K562 (cell line): ENCODE data around the gene OSCAR. TPM values are rescaled to one million over a fixed set of nuclear protein-coding genes. Genes with fewer than 3 reads are reported as not detected.

Experiments used
- ATAC-seq: fragments of 200-7000 bp; cut with Tn5 transposase; 3 replicates; pipeline ENCODE4 v1.9.1; 2020; ENCODE audit warnings: moderate library complexity
- BruUV-seq: library from RNA; stranded (reverse); fragments of 400-500 nt; replicated peaks from 2 replicates; lab custom pipeline; 2021; lab: Mats Ljungman, UMichigan
- CTCF ChIA-PET: fragments of 300-600 bp; formaldehyde crosslinking; extraction: SDS; loops from one replicate; lab custom pipeline; 2021; ENCODE audit warnings: low intra/inter-chr PET ratio; lab: Yijun Ruan, JAX
- POLR2A ChIA-PET: fragments of 300-600, 350-650 bp; sonication (Branson Sonifier 250); formaldehyde crosslinking; extraction: SDS; loops from one replicate; lab custom pipeline; 2021; ENCODE audit warnings: antibody characterized with exemption, inconsistent platforms; lab: Yijun Ruan, JAX
- DNase-seq, 4 experiments: peaks; one replicate each; pipeline versions ENCODE4 v3.0.0 to v3.0.0-alpha.2; 2011 to 2018; ENCODE audit warnings: low spot score in 3 of 4, mixed read lengths in 3 of 4; ENCODE audit errors: extremely low read depth in 1 of 4
- FAIRE-seq: peaks from 2 replicates; lab custom pipeline; 2011; peaks lifted over from hg19 to GRCh38; lab: Jason Lieb, UNC
- H2AFZ ChIP-seq: 2 replicates; pipeline ENCODE4 v1.6.0; 2011; ENCODE audit warnings: low read depth, low read length, control low read depth, inconsistent platforms
- H3K27ac ChIP-seq: fragments of 200-600 bp; 3 replicates; pipeline ENCODE4 v1.8.0; 2011; ENCODE audit warnings: low read depth, mild to moderate bottlenecking, control low read depth, inconsistent platforms, low read length, moderate library complexity, mixed read lengths; ENCODE audit errors: extremely low read depth
- H3K27me3 ChIP-seq, 2 experiments: fragments of 300-600 bp in 1 of 2; 2 replicates in 1 of 2; 3 replicates in 1 of 2; pipeline versions ENCODE4 v1.6.0 to v1.8.0; 2011; ENCODE audit warnings: inconsistent platforms in 2 of 2, low read length in 2 of 2, mild to moderate bottlenecking in 1 of 2, mixed read lengths in 1 of 2, moderate library complexity in 1 of 2; ENCODE audit not compliant: control insufficient read depth in 2 of 2, insufficient read depth in 2 of 2
- H3K36me3 ChIP-seq: fragments of 300-600 bp; 3 replicates; pipeline ENCODE4 v1.8.0; 2011; ENCODE audit warnings: mild to moderate bottlenecking, low read length, inconsistent platforms; ENCODE audit not compliant: control insufficient read depth, insufficient read depth
- H3K4me1 ChIP-seq, 2 experiments: fragments of 200-600 bp in 1 of 2; replicated peaks in 1 of 2; 2 replicates in 1 of 2; 3 replicates in 1 of 2; pipeline versions ENCODE4 v1.5.1 to v1.8.0; 2011; ENCODE audit warnings: inconsistent platforms in 2 of 2, low read length in 2 of 2, mild to moderate bottlenecking in 1 of 2, mixed read lengths in 1 of 2, moderate library complexity in 1 of 2; ENCODE audit not compliant: control insufficient read depth in 2 of 2, insufficient read depth in 2 of 2
- H3K4me2 ChIP-seq: 2 replicates; pipeline ENCODE4 v1.6.1; 2011; ENCODE audit warnings: low read length, control low read depth, inconsistent platforms, mixed read lengths; ENCODE audit not compliant: insufficient read depth
- H3K4me3 ChIP-seq: fragments of 200-600 bp; sonication (generic), shearing (Covaris generic); 2 replicates; pipeline ENCODE4 v1.5.1; 2016; ENCODE audit warnings: control low read depth, inconsistent platforms
- H3K79me2 ChIP-seq: fragments of 200-600 bp; 3 replicates; pipeline ENCODE4 v1.8.0; 2011; ENCODE audit warnings: low read length, inconsistent platforms; ENCODE audit not compliant: control insufficient read depth, insufficient read depth
- H3K9ac ChIP-seq, 2 experiments: 2 replicates each; pipeline versions ENCODE4 v1.6.0 to v1.6.1; 2011; ENCODE audit warnings: low read depth in 2 of 2, low read length in 2 of 2, control low read depth in 1 of 2, inconsistent platforms in 1 of 2, mild to moderate bottlenecking in 1 of 2, mixed read lengths in 1 of 2; ENCODE audit not compliant: insufficient read depth in 1 of 2
- H3K9me1 ChIP-seq: one replicate; pipeline ENCODE4 v1.6.0; 2011; ENCODE audit warnings: inconsistent platforms, mild to moderate bottlenecking, low read length, moderate library complexity; ENCODE audit not compliant: control insufficient read depth, insufficient read depth
- H3K9me3 ChIP-seq: replicated peaks from 2 replicates; pipeline ENCODE4 v1.5.1; 2011; ENCODE audit warnings: low read depth, low read length, inconsistent platforms; ENCODE audit not compliant: control insufficient read depth, insufficient read depth
- H4K20me1 ChIP-seq: replicated peaks from 2 replicates; pipeline ENCODE4 v1.6.1; 2011; ENCODE audit warnings: low read length, inconsistent platforms, mixed read lengths; ENCODE audit not compliant: control insufficient read depth, insufficient read depth
- E4F1 ChIP-seq: fragments of 250-450 bp; sonication (Bioruptor Pico); IDR thresholded peaks from 2 replicates; pipeline ENCODE4 v1.5.0; 2021; ENCODE audit warnings: mild to moderate bottlenecking, borderline replicate concordance
- NFIC ChIP-seq: fragments of 450-650 bp; IDR thresholded peaks from 2 replicates; pipeline ENCODE4 v1.6.1; 2017; ENCODE audit warnings: mild to moderate bottlenecking, inconsistent platforms
- ZNF764 ChIP-seq: fragments of 250-450 bp; sonication (Bioruptor Pico); IDR thresholded peaks from 2 replicates; pipeline ENCODE4 v1.4.0; 2020; ENCODE audit warnings: low read depth, mild to moderate bottlenecking, moderate library complexity
- WGBS: fragments of 100-300 bp; shearing (Covaris generic); methylation state at CpG from one replicate; pipeline ENCODE4 v1.1.6; 2016; ENCODE audit warnings: low coverage, mixed read lengths; ENCODE audit not compliant: insufficient coverage; ENCODE audit errors: missing lambda C conversion rate; 5-methylcytosine and 5-hydroxymethylcytosine counted together
- in situ Hi-C: fragments of 300-500 bp; cut with MboI; formaldehyde crosslinking; loops from 4 replicates; pipeline ENCODE4 v1.15.0; 2018; ENCODE audit warnings: inconsistent platforms, mixed read lengths
- intact Hi-C: fragments of 100-400 bp; cut with micrococcal nuclease; formaldehyde crosslinking; loops from 2 replicates; pipeline ENCODE4 v1.14.2; 2022
- polyA plus RNA-seq, 8 experiments: library from polyadenylated mRNA; depleted of rRNA in 4 of 8; stranded (reverse) in 5 of 8; unstranded in 3 of 8; fragments of >200 nt; fragmentation: Nextera tagmentation in 2 of 8; fragmentation: Illumina TruSeq in 1 of 8; extraction: Ambion mirVana in 2 of 8; extraction: Trizol in 1 of 8; gene quantifications; 2 replicates each; pipeline versions ENCODE4 v1.2.1 to v1.2.3, GENCODE V29; 2011 to 2014; ENCODE audit warnings: inconsistent platforms in 1 of 8, missing spikeins in 1 of 8
- total RNA-seq, 7 experiments: library from RNA; depleted of rRNA in 6 of 7; stranded (reverse); fragments of >200 nt in 6 of 7; fragmentation: Illumina TruSeq in 2 of 7; extraction: Trizol in 2 of 7; gene quantifications; 2 replicates each; pipeline versions ENCODE4 v1.2.1 to v1.2.3, GENCODE V29; 2011 to 2021; ENCODE audit warnings: low replicate concordance in 1 of 7
- TF ChIP-seq, protein P1 (sequence below), 2 experiments: fragments of 250-450 bp in 1 of 2; fragments of 450-650 bp in 1 of 2; sonication (Bioruptor Pico) in 1 of 2; IDR thresholded peaks; 2 replicates each; pipeline versions ENCODE4 v1.6.1 to v1.8.0; 2016 to 2021; ENCODE audit warnings: mild to moderate bottlenecking in 2 of 2, moderate library complexity in 2 of 2, missing compliant biosample characterization in 1 of 2, missing genetic modification characterization in 1 of 2
- TF ChIP-seq, protein P2 (sequence below): sonication (generic); formaldehyde crosslinking; IDR thresholded peaks from 2 replicates; pipeline ENCODE4 v1.8.1; 2023; ENCODE audit warnings: mild to moderate bottlenecking, missing genetic modification reagents

Gene OSCAR
- total and polyA plus RNA-seq, 9 of the 15 experiments (the other 6 are each of a cell fraction or from before 2014, with no cell fraction given): 0.09 to 0.62 (median 0.13) TPM; not detected in 5

DNA sequence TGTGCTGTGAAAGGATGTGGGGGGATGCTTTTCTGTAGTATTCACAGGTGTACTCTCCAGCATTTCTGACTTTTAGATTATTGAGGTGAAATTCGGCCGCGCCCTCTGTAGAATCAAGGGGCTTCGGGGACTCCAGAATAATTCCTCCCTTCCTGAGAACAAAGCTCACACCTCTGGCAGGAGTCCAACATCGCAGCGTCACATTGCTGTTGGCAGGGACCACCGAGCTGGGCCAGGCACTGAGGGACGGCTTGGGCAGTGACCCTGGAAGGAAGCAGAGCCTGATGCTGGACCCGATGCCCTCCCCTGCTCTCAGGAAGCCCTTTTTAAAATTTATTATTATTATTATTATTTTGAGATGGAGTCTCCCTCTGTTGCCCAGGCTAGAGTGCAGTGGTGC is 25.8 kb downstream of the OSCAR start:
- intact Hi-C loops (no loop called here), in situ Hi-C loops (no loop called here)
- Histone ChIP-seq H3K4me3 (no peak overlapping the region), H3K27ac (no peak overlapping the region), H3K4me1 (no peaks in the 10 kb centered on the region), H3K36me3 (no peaks in the 10 kb centered on the region), H3K9me3 (no peaks in the 10 kb centered on the region), H2AFZ (no peak overlapping the region), H3K9me1 (no peaks in the 10 kb centered on the region), H3K9ac (no peak overlapping the region), H3K4me2 (no peak overlapping the region), H3K79me2 (no peaks in the 10 kb centered on the region), H3K27me3 (peaks cover 5 to 48% of the 10 kb centered on the region in 2 experiments; a peak in 3 of 5 replicates), H4K20me1 (no peaks in the 10 kb centered on the region)
- WGBS: 2% methylated on average over 9 of the region's 9 CpGs
- peak in 2 of 4 experiments; percentile 1 to 2 for DNase-seq
- no peak for FAIRE-seq
- no TSS peak for BruUV-seq
- TF ChIP-seq, protein P1, sequence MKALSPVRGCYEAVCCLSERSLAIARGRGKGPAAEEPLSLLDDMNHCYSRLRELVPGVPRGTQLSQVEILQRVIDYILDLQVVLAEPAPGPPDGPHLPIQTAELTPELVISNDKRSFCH (CRISPR knock-in tag; IDR thresholded peaks at IDR 0.05): no peak
- TF ChIP-seq, protein P1 (tag; IDR thresholded peaks at IDR 0.05): no peak
- TF ChIP-seq ZNF764 (CRISPR knock-in tag): no peak
- TF ChIP-seq, protein P2, sequence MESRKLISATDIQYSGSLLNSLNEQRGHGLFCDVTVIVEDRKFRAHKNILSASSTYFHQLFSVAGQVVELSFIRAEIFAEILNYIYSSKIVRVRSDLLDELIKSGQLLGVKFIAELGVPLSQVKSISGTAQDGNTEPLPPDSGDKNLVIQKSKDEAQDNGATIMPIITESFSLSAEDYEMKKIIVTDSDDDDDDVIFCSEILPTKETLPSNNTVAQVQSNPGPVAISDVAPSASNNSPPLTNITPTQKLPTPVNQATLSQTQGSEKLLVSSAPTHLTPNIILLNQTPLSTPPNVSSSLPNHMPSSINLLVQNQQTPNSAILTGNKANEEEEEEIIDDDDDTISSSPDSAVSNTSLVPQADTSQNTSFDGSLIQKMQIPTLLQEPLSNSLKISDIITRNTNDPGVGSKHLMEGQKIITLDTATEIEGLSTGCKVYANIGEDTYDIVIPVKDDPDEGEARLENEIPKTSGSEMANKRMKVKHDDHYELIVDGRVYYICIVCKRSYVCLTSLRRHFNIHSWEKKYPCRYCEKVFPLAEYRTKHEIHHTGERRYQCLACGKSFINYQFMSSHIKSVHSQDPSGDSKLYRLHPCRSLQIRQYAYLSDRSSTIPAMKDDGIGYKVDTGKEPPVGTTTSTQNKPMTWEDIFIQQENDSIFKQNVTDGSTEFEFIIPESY (CRISPR knock-in tag): no peak
- TF ChIP-seq NFIC: 0 out of 2 replicates have a peak, but pooled peaks have one; percentile 6
- TF ChIP-seq E4F1 (CRISPR knock-in tag): no peak
- no peak for ATAC-seq
- CTCF ChIA-PET: no interaction called here
- POLR2A ChIA-PET: no interaction called here
